GM21717 (cell line): ENCODE data around the gene ZBTB39.
"Not testable (repeated sequence)": the region's sequence is repeated elsewhere in the genome, so short reads cannot be mapped to it uniquely, and the experiment has no call there.

Experiments
- ATAC-seq: cut with Tn5 transposase; IDR thresholded peaks from one replicate; pipeline ENCODE4 v1.9.1; 2021; ENCODE audit warnings: mild to moderate bottlenecking, moderate library complexity; ENCODE audit not compliant: unreplicated experiment

The ZBTB39 gene

GRCh38 chr12:57005980-57006808, at the start of gene ZBTB39:
TSS of gene ZBTB39 (minus strand) at chr12:57006546. CDS start at chr12:57004917, 1,629 bp downstream.
- no peak for ATAC-seq

- ATAC-seq, result no peak
Measured at GRCh38 chr12:57055824-57056223, 49.5 kb upstream of the ZBTB39 start.

- not testable (repeated sequence) for ATAC-seq
Measured at GRCh38 chr12:57053901-57054300, 47.6 kb upstream of the ZBTB39 start.

DNA sequence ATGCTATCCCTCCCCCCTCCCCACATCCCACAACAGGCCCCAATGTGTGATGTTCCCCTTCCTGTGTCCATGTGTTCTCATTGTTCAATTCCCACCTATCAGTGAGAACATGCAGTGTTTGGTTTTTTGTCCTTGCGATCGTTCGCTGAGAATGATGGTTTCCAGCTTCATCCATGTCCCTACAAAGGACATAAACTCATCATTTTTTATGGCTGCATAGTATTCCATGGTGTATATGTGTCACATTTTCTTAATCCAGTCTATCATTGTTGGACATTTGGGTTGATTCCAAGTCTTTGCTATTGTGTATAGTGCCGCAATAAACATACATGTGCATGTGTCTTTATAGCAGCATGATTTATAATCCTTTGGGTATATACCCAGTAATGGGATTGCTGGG, 46.8 kb upstream of the ZBTB39 start:
- not testable (repeated sequence) for ATAC-seq

DNA sequence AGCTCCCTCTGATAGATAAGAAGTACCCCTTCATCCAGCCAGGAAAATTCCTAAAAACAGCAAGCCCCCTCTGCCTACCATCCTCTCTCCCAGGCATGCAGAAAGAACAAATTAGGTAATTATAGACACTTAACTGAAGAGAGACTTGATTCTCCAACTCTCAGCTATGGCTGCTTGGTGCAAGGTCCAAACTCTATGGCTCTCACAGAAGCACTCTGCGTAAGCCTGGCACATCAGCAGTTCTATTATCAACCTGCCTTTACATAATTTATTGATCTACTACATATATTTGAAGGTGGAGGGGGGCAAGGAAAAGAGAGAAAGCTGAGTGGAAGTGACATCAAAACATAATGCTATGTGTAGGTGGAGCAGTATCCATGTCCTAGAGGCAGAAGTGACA, 44.7 kb upstream of the ZBTB39 start:
- no peak for ATAC-seq

DNA sequence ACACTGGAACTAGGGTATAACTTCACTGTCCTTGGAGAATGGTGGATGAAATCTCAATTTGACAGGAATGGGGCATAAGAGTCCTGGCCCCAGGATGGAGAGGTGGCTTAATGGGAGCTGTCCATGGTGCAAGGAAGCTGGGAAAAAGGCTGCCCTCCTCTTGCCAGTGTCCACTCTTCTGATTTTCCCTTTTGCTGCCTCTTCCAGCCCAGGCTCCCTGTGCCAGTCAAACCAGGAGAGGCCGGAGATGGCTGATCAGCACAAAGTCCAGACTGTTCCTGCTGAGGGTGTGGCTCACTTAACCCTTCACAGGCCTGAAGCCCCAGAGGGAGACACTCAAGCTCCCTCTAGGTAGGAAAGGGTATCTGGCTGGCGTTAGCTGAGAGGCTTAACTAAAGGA, 43.5 kb upstream of the ZBTB39 start, which contains the start of gene MYO1A:
MYO1A (minus strand) TSS at position 240 of the 400 bp plus-strand sequence. CDS start 1,806 bp downstream, outside the sequence.
- no peak for ATAC-seq

DNA sequence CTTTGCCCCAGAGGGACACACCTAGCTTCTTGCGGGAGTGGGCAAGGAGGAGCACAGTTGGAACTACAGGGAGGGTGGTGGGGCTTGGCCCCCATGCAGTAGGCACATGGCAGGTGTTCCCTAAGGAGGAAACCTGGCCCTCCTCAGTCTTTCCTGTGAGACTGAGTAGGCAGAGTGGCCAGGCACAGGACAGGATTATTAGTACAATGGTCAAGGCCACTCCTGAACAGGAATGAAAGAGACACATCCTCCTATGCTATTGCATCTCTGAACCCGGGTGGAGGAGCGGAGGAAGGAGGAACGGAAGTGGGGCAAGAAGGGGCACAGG, 42.7 kb upstream of the ZBTB39 start:
- ATAC-seq, result no peak

DNA sequence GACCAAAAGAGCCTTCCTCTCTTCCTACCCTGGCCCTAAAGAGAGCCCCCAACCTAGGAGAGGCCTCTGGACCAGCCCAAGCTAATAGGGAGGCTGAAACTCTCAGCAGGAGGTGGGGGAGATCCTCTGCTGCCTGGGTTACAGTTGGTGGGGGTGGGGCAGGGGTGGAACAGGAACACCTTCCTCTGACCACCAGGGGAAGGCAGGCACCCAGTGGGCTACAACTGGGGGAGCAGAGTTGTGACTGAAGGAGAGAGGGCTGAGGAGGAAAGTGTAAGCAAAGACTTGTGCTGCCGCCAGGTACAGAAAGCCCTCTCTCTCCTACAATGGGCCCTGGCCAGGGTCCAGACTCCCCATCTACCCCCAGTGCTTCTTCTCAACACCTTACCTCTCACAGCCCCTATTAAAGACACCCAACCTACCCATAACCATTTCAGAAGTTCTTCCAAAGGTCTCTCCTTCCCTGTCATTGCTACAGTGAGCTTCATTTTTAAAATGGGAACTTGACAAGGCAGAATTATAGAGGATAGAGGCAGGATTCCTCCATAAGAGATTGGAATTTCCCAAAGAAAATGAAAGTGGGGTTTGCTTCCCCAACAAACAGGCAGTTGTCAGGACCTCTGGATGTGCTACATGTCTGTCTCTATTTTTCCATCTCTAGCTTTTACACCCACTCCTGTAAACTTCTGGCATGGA, 42.2 kb upstream of the ZBTB39 start:
- ATAC-seq, result no peak

GRCh38 chr12:57047981-57048380, 41.6 kb upstream of the ZBTB39 start:
- no peak for ATAC-seq

DNA sequence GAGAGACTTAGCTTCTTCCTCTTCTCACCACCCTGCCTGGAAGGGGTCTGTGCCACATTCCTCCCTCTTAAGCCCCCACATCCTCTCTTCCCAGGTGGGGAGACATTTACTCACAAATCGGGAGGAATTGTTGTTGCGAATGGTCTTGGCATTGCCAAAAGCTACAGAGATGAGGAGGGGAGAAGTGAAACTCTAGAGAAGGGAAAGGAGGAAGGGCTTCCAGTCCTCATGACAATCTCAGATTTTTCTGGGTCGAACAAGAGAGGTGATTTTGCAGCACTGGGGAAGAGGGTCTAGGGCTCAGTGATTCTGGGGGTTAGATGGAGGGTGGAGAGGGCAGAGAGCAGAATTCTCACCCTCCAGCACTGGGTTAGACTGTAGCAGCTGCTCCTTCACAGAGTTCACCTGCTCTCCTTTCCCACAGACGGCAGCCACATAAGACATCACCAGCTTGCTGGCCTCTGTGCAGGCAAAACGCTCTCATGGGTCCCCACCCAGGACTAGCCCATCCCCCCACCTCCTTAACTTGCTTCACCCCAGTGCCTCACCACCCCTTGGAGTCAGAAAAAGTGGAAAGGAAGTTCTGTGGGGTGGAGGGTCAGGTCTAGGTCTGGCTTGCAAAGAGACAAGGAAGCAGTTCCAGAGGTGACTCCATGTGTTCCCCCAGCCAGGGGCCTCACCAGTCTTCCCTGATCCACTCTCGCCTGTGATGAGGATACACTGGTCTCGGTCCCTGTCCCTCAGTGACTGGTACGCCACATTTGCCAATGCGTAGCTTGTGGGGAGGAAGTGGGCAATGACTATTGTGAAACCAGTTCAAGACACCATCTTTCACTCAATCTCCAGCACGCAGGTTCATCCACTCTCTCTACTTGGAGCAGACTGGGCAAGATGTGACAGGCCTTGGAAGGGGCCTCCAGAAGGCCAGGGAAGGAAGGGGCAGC, 40.9 kb upstream of the ZBTB39 start:
- no peak for ATAC-seq

DNA sequence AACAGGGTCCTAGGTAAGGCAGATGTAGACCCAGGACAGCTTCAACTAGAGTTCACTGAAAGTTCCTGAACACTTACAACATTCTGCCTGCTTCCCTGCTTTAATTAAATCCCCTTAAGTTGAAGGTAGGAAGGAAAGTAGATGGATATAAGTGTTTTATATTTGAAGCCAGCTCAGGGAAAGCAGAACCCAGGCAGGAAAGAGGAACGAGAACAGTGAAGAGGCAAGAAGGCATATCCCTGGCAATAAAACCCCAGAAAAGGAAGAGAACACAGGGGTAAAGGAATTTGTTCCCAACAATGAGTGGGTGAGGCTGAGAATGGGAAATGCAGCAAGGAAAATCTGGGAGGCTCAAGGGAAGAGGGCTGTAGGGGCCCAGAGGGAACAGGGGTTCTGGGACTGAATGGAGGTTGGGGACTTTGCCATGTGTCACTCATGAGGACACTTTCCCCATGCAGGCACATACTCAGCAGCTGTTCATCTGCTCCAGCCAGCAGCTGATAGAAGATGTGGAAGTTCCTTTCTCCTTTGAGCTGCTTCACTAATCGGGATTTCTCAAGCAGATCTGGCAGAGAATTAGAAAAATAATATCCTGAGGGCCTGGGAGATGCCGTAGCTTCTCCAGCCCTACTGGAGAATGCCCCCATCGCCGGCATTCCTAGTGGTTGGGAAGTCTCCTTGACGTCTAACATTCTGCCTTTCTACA, 39.9 kb upstream of the ZBTB39 start:
- no peak for ATAC-seq

- no peak for ATAC-seq
Measured at GRCh38 chr12:57044889-57045288, 38.5 kb upstream of the ZBTB39 start.

- no peak for ATAC-seq
Measured at GRCh38 chr12:57044468-57044867, 38.1 kb upstream of the ZBTB39 start.

GRCh38 chr12:57042695-57043094, 36.3 kb upstream of the ZBTB39 start:
- no peak for ATAC-seq

GRCh38 chr12:57040750-57041149, 34.4 kb upstream of the ZBTB39 start:
- ATAC-seq, result no peak

- no peak for ATAC-seq
Measured at GRCh38 chr12:57040211-57040610, 33.9 kb upstream of the ZBTB39 start.

- no peak for ATAC-seq
Measured at GRCh38 chr12:57039016-57039798, 32.9 kb upstream of the ZBTB39 start.

GRCh38 chr12:57037264-57037663, 30.9 kb upstream of the ZBTB39 start:
- ATAC-seq, result no peak

- ATAC-seq, result no peak
Measured at GRCh38 chr12:57033431-57033830, 27.1 kb upstream of the ZBTB39 start.

GRCh38 chr12:57031789-57032188, 25.4 kb upstream of the ZBTB39 start:
- ATAC-seq, result no peak
